OCI-LY3 (cell line): Measurements from ENCODE around the gene FANCG.

ENCODE experiments used
- CTCF ChIP-seq: fragments of 200-600, 300-600 bp; sonication (generic); IDR thresholded peaks from 2 replicates; pipeline ENCODE4 v1.5.1; 2014; ENCODE audit warnings: antibody characterized with exemption, low read length, low read depth
- EZH2phosphoT487 ChIP-seq: fragments of 200-600 bp; shearing (Covaris generic); IDR thresholded peaks from 2 replicates; pipeline ENCODE4 v1.6.1; 2018; ENCODE audit warnings: antibody characterized with exemption, mixed run types, low read depth

- TF ChIP-seq CTCF (no peak), EZH2phosphoT487 (no peak)
Observed at GRCh38 chr9:35102465-35102768, 22.7 kb upstream of the FANCG start.
